Measurements from ENCODE around the gene BICD2. TPM values are rescaled to one million over a fixed set of nuclear protein-coding genes. Genes with fewer than 3 reads are reported as not detected.

Gene BICD2
- total RNA-seq, 1 donor from 2014 or later = 25.5 TPM

- Mint-ChIP-seq H3K9me3 (ENCODE audit: low read depth) (no peaks in the 10 kb centered on the region), H3K4me1 (ENCODE audit: low read depth) (peaks cover 1% of the 10 kb centered on the region), H3K36me3 (ENCODE audit: insufficient read depth) (peaks cover 8% of the 10 kb centered on the region), H3K27me3 (no peaks in the 10 kb centered on the region), H3K27ac (no peak overlapping the region), H3K4me3 (ENCODE audit: low read depth) (no peak overlapping the region)
- TF ChIP-seq, protein P1, sequence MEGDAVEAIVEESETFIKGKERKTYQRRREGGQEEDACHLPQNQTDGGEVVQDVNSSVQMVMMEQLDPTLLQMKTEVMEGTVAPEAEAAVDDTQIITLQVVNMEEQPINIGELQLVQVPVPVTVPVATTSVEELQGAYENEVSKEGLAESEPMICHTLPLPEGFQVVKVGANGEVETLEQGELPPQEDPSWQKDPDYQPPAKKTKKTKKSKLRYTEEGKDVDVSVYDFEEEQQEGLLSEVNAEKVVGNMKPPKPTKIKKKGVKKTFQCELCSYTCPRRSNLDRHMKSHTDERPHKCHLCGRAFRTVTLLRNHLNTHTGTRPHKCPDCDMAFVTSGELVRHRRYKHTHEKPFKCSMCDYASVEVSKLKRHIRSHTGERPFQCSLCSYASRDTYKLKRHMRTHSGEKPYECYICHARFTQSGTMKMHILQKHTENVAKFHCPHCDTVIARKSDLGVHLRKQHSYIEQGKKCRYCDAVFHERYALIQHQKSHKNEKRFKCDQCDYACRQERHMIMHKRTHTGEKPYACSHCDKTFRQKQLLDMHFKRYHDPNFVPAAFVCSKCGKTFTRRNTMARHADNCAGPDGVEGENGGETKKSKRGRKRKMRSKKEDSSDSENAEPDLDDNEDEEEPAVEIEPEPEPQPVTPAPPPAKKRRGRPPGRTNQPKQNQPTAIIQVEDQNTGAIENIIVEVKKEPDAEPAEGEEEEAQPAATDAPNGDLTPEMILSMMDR (IDR thresholded peaks at IDR 0.05; ENCODE audit: unreplicated experiment) = no peak
- DNase-seq (ENCODE audit: low spot score, unreplicated experiment) = no peak
Observed at GRCh38 chr9:92718086-92719001, 46.3 kb downstream of the BICD2 start.

DNA sequence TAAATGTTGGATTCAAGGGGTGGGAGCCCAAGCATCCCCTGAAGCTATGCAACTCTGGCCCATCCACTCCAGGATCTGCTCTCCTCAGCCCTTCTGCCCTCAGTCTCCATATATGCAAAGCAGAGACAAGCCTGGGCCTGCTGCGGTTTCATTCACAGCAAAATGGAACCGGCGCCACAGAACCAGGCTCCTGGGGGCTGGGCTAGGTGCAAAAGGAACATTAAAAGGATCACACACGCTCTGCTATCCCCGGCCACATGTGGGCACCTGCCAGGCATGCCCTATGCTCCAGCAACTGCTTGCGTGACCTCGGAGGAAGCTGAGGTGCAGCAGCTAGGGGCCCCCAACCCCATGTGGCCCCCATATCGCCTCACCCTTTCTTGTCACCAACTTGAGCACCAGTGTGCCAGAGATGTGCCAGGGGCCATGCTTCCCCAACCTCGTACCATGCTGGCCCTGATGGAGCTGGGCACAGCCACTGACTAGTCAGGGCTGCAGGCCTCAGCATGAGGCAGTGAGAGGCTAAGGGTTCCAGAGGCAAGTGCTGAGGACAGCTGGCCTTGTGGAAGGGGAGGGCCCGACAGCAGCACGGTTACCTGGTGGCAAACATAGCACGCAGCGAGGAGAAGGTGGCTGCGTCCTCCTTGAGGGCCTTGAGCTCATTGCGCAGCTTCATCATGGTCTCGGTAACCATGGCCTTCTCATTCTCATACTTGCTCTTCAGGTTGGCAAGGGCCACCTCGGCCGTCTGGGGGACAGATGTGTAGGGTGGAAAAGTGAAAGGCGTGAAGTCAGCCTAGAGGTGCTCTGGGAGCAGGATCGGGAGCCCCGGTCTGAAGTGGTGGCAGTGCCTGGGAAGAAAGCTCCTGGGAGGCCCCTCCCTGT is 47.2 kb downstream of the BICD2 start:
- Mint-ChIP-seq H3K4me3 (ENCODE audit: low read depth) (no peak overlapping the region), H3K36me3 (ENCODE audit: insufficient read depth) (peaks cover 13% of the 10 kb centered on the region), H3K27me3 (no peaks in the 10 kb centered on the region), H3K27ac (no peak overlapping the region), H3K9me3 (ENCODE audit: low read depth) (no peaks in the 10 kb centered on the region), H3K4me1 (ENCODE audit: low read depth) (no peaks in the 10 kb centered on the region)
- TF ChIP-seq, protein P1 (IDR thresholded peaks at IDR 0.05; ENCODE audit: unreplicated experiment) = no peak
- DNase-seq (ENCODE audit: low spot score, unreplicated experiment) = no peak

GRCh38 chr9:92716557-92716956 is 48.1 kb downstream of the BICD2 start:
- Mint-ChIP-seq H3K4me1 (ENCODE audit: low read depth) (no peaks in the 10 kb centered on the region), H3K9me3 (ENCODE audit: low read depth) (no peaks in the 10 kb centered on the region), H3K27me3 (no peaks in the 10 kb centered on the region), H3K4me3 (ENCODE audit: low read depth) (no peak overlapping the region), H3K27ac (no peak overlapping the region), H3K36me3 (ENCODE audit: insufficient read depth) (peaks cover 13% of the 10 kb centered on the region)
- TF ChIP-seq, protein P1 (IDR thresholded peaks at IDR 0.05; ENCODE audit: unreplicated experiment) = peak; percentile 91
- peak; percentile 88 for DNase-seq (ENCODE audit: low spot score, unreplicated experiment)

- H3K4me3 Mint-ChIP-seq (ENCODE audit: low read depth) = no peak overlapping the region
- no peak for DNase-seq (ENCODE audit: low spot score, unreplicated experiment)
Observed at GRCh38 chr9:92715488-92716231, 49.0 kb downstream of the BICD2 start.

More at GRCh38 chr9:92715488-92716231, 49.0 kb downstream of the BICD2 start:
- Mint-ChIP-seq H3K27ac (no peak overlapping the region), H3K27me3 (no peaks in the 10 kb centered on the region), H3K9me3 (ENCODE audit: low read depth) (no peaks in the 10 kb centered on the region), H3K4me1 (ENCODE audit: low read depth) (no peaks in the 10 kb centered on the region), H3K36me3 (ENCODE audit: insufficient read depth) (peaks cover 10% of the 10 kb centered on the region)
- TF ChIP-seq, protein P1 (IDR thresholded peaks at IDR 0.05; ENCODE audit: unreplicated experiment) = no peak
